ENCODE data around the gene NMU. TPM values are rescaled to one million over a fixed set of nuclear protein-coding genes. Genes with fewer than 3 reads are reported as not detected.
"Not testable (repeated sequence)": the region's sequence is repeated elsewhere in the genome, so short reads cannot be mapped to it uniquely, and the experiment has no call there.

NMU gene
- total RNA-seq, 8 experiments from 2014 or later, result 1.9 to 89.3 (median 55.8) TPM

DNA sequence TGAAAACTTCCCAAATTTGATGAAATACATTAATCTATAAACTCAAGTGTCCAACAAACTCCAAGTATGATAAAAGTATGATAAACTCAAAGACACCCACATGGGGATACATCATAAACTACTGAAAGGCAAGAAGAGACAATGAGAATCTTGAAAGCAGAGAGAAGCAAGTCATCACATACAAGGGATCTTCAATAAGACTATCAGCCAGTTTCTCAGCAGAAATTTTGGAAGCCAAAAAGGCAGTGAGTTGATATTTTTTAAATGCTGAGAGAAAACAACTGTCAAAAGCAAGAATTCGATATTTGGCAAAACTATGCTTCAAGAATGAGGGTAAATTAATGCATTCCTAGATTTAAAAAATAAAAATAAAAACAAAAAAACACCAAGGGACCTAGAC, 60.6 kb downstream of the NMU start:
- ATAC-seq (replicated peaks in 6 of 8), result no peak
- 0 to 100% (median 76%) methylated on average over 1 of the region's 1 CpG; no CpG with 5 or more reads in 3 of the 10 experiments for WGBS, 10 experiments
- Histone ChIP-seq H3K4me1 (replicated peaks in 1 of 2) (no peaks in the 10 kb centered on the region), H3K4me3 (no peak overlapping the region), H3K27ac (no peak overlapping the region)
- in situ Hi-C loops (cut with MboI; ENCODE audit: low pct_unique_long_range_greater_than_20kb in 2 of 9, low sequenced_read_pairs in 9 of 9, unreplicated experiment in 9 of 9), result no loop called here

DNA sequence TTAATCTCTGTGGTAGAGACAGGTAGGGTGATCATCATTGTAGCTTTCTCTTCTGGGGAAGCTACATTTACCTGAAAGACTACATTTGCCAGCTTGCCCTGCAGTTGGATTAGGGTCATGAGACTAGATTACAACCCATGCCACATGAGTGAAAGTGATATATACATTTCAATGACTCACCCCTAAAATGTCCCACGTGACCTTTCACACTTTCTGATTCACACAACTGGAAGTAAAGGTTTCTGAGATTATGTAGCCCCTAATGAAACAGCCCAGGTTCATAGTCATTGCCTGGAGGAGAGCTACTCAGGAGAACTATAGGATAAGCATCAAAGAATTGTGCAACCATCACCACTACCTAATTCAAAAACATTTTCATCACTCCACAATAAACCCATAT, 61.8 kb downstream of the NMU start:
- no peaks in the 10 kb centered on the region for H3K4me1 ChIP-seq (replicated peaks in 1 of 2)
- no peak overlapping the region for H3K27ac ChIP-seq
- in situ Hi-C loops (cut with MboI; ENCODE audit: low pct_unique_long_range_greater_than_20kb in 2 of 9, low sequenced_read_pairs in 9 of 9, unreplicated experiment in 9 of 9), result loop anchor here in 1 of 9 experiments (25.0 kb wide), 1 partner anchor 163 kb away; no protein-coding TSS in a partner anchor
- no peak for ATAC-seq (replicated peaks in 6 of 8)
- 0 to 92% (median 59%) methylated on average over 1 of the region's 1 CpG; no CpG with 5 or more reads in 2 of the 10 experiments for WGBS, 10 experiments
- H3K4me3 ChIP-seq, result no peak overlapping the region

DNA sequence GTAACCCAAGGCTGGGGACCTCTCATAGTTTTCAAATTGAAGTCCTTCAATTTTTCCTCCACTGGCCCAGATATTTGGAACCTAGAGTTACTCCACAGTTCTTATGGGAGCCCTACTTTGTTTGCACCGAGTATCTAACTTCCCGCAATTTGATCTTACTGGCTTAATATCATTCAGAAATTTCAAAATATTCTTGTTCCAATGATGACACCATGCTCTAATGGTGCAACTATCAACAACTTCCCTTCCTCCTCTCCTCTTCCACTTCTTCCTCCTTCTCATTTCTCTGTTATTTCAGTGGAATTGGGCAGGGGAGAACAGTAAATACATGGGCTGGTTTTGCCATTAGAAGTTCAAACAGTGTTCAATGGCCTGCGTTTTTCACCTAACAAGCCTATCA, 64.3 kb downstream of the NMU start:
- 35 to 100% (median 88%) methylated on average over 1 to 3 of the region's 3 CpGs; no CpG with 5 or more reads in 1 of the 10 experiments for WGBS, 10 experiments
- Histone ChIP-seq H3K4me3 (no peak overlapping the region), H3K27ac (no peak overlapping the region), H3K4me1 (replicated peaks in 1 of 2) (no peaks in the 10 kb centered on the region)
- no peak for ATAC-seq (replicated peaks in 6 of 8)
- in situ Hi-C loops (cut with MboI; ENCODE audit: low pct_unique_long_range_greater_than_20kb in 2 of 9, low sequenced_read_pairs in 9 of 9, unreplicated experiment in 9 of 9), result loop anchor here in 1 of 9 experiments (25.0 kb wide), 1 partner anchor 165 kb away; no protein-coding TSS in a partner anchor

DNA sequence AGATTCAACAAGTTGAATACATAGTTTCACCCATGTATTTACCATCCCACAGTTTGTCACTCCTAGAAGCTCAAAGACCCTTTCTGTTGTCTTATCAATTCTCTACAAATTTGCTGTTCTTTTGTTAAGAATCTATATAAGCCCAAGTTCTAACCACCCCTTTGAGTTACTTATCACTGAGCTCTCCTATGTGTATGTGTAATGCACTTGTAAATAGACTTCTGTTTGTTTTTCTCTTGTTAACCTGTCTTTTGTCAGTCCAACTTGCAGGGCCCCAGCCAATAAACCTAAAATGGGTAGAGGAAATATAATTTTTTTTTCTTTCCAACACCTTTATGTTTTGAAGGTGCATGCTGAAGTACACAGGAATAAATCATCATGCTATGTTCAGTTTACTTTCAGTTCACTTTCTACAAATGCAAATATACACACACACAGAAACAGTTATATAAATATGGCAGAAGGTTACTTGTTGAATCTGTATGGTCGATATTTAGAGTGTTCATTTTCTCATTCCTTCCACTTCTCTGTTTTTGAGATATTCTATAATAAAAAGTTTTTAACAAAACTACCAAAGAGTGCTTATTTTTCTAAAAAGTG, 67.1 kb downstream of the NMU start:
- no peak for ATAC-seq (replicated peaks in 6 of 8)
- Histone ChIP-seq H3K4me3 (no peak overlapping the region), H3K27ac (no peak overlapping the region), H3K4me1 (replicated peaks in 1 of 2) (no peaks in the 10 kb centered on the region)
- in situ Hi-C loops (cut with MboI; ENCODE audit: low pct_unique_long_range_greater_than_20kb in 2 of 9, low sequenced_read_pairs in 9 of 9, unreplicated experiment in 9 of 9), result loop anchor here in 1 of 9 experiments (25.0 kb wide), 1 partner anchor 168 kb away; no protein-coding TSS in a partner anchor
- WGBS, 10 experiments, result 29 to 100% (median 100%) methylated on average over 1 of the region's 1 CpG; no CpG with 5 or more reads in 2 of the 10 experiments

DNA sequence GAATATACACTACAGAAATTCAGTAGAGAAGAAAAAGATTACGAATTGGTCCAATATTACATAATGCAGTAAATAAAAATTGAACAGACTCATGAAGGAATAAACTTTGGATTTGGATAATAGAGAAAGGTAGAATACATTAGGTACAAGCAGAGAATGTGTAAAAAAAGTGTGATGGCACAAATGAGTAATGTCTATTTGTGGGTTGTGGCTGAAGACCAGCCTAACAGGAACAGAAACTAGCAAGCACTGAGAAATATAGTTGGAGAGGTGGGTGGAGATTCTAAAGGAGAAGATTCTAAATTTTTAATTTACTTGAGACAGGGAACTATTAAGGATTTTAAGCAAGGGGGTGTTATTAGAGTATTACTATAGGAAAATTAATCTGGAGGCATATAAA, 74.2 kb downstream of the NMU start:
- H3K27ac ChIP-seq, result no peak overlapping the region
- no peak overlapping the region for H3K4me3 ChIP-seq
- no peaks in the 10 kb centered on the region for H3K4me1 ChIP-seq (replicated peaks in 1 of 2)
- in situ Hi-C loops (cut with MboI; ENCODE audit: low pct_unique_long_range_greater_than_20kb in 2 of 9, low sequenced_read_pairs in 9 of 9, unreplicated experiment in 9 of 9), result loop anchor here in 1 of 9 experiments (25.0 kb wide), 1 partner anchor 175 kb away; no protein-coding TSS in a partner anchor
- ATAC-seq (replicated peaks in 6 of 8), result no peak
- 50 to 100% (median 90%) methylated on average over 1 of the region's 1 CpG for WGBS, 10 experiments

DNA sequence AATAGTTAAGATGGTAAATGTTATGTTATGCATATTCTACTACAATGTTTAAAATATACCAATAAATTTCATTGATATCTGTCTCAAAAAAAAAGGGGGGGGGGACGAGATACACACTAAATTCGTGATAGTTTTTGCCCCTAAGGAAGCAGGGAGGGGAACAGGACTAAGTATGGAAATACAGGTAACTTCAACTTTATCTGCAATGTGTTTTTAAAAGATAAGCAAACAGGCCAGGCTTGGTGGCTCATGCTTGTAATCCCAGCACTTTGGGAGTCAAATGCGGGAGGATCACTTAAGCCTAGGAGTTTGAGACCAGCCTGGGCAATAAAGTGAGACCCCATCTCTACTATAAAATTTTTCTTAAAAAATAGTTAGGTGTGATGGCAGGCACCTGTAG, 76.0 kb downstream of the NMU start:
- no peak overlapping the region for H3K27ac ChIP-seq
- in situ Hi-C loops (cut with MboI; ENCODE audit: low pct_unique_long_range_greater_than_20kb in 2 of 9, low sequenced_read_pairs in 9 of 9, unreplicated experiment in 9 of 9), result loop anchor here in 1 of 9 experiments (25.0 kb wide), 1 partner anchor 177 kb away; no protein-coding TSS in a partner anchor
- ATAC-seq (replicated peaks in 6 of 8), result no peak
- no peaks in the 10 kb centered on the region for H3K4me1 ChIP-seq (replicated peaks in 1 of 2)
- WGBS, 10 experiments, result 33 to 100% (median 88%) methylated on average over 2 to 3 of the region's 3 CpGs; no CpG with 5 or more reads in 3 of the 10 experiments
- no peak overlapping the region for H3K4me3 ChIP-seq

DNA sequence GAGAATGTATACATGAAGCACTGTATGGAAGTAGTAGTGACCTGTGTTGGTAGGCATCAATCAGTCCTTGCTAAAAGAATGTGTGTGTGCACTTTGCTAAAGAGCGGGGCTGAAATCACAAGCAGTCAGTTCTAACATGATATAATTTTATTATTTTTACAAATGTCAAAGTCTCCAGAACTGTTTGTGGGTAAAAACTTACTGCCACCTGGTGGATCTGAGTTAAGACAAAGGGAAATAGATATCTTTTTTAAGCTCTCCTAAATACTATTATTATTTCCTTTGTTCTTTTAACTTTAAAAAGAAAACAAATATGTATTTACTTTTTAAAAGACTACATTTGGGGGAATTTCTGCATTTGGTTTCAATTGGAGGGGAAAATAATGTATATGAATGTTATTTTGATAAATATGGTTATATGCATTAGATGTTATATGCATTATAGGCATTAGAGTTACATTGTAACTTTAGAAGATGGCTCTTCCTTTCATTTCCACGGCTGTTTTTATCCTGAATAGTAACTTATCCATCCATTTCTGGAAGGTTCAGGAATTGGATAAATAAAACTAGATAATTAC, 81.6 kb downstream of the NMU start:
- in situ Hi-C loops (cut with MboI; ENCODE audit: low pct_unique_long_range_greater_than_20kb in 2 of 9, low sequenced_read_pairs in 9 of 9, unreplicated experiment in 9 of 9), result loop anchor here in 1 of 9 experiments (25.0 kb wide), 1 partner anchor 183 kb away; no protein-coding TSS in a partner anchor
- peak in 2 of 8 experiments; percentile 13 to 18 for ATAC-seq (replicated peaks in 6 of 8)
- Histone ChIP-seq H3K4me3 (no peak overlapping the region), H3K27ac (no peak overlapping the region), H3K4me1 (replicated peaks in 1 of 2) (no peaks in the 10 kb centered on the region)
- 0 to 88% (median 67%) methylated on average over 1 to 2 of the region's 2 CpGs for WGBS, 10 experiments

DNA sequence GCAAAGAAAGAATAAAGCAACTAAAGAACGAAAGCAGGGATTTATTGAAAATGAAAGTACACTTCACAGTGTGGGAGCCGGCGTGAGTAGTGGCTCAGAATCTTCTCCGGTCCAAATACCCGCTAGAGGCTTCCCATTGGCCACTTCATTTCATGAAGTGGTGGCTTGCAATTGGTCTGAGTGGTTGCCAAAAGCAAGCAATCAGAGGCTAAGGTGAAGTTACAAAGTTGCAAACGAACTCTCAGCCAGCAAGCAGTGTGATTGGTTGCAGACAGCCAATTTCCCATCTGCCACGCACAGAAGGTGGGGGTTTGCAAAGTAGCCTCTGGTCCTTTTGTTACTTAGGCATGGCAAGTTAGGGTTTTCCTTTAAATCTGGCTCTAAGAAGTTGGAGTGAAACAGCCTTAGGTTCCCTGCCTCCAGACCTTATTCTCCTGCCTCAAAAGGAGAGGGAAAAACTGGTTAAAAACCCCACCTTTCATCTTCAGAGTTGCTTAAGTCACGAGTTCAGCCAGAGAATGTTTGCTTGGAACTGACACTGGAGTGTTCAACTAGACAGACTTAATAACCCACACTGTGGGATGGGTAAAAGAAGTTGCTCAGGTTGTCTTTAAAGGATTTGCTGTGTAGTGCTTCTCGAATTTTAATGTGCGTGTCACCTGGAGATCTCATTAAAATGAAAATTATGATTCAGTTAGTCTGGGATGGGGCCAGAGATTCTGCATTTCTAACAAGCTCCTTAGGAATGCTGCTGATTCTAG, 82.5 kb downstream of the NMU start:
- ATAC-seq (replicated peaks in 6 of 8), result peak in 3 of 8 experiments; percentile 97 to 98 (median 97)
- 30 to 100% (median 73%) methylated on average over 1 to 10 of the region's 10 CpGs; no CpG with 5 or more reads in 1 of the 10 experiments for WGBS, 10 experiments
- no peak overlapping the region for H3K4me3 ChIP-seq

DNA sequence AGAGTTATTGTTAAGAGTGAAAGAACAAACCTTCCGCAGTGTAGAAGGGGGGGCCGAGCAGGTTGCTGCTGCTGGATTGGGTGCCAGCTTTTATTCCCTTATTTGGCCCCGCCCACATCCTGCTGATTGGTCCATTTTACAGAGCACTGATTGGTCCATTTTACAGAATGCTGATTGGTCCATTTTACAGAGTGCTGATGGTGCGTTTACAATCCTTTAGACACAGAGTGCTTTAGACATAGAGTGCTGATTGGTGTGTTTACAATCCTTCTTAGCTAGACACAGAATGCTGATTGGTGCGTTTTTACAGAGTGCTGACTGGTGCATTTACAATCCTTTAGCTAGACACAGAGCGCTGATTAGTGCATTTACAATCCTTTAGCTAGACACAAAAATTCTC, 84.1 kb downstream of the NMU start:
- not testable (repeated sequence) for H3K27ac ChIP-seq; H3K4me3 ChIP-seq; H3K4me1 ChIP-seq (replicated peaks in 1 of 2); ATAC-seq (replicated peaks in 6 of 8)
- WGBS, 10 experiments, result 67 to 100% (median 93%) methylated on average over 1 to 6 of the region's 6 CpGs; no CpG with 5 or more reads in 3 of the 10 experiments
- in situ Hi-C loops (cut with MboI; ENCODE audit: low pct_unique_long_range_greater_than_20kb in 2 of 9, low sequenced_read_pairs in 9 of 9, unreplicated experiment in 9 of 9), result loop anchor here in 1 of 9 experiments (25.0 kb wide), 1 partner anchor 185 kb away; no protein-coding TSS in a partner anchor

More for the DNA sequence above, 82.5 kb downstream of the NMU start:
- no peak overlapping the region for H3K27ac ChIP-seq
- H3K4me1 ChIP-seq (replicated peaks in 1 of 2), result peaks cover 2% of the 10 kb centered on the region in 2 donors
- in situ Hi-C loops (cut with MboI; ENCODE audit: low pct_unique_long_range_greater_than_20kb in 2 of 9, low sequenced_read_pairs in 9 of 9, unreplicated experiment in 9 of 9), result loop anchor here in 1 of 9 experiments (25.0 kb wide), 1 partner anchor 184 kb away; no protein-coding TSS in a partner anchor

DNA sequence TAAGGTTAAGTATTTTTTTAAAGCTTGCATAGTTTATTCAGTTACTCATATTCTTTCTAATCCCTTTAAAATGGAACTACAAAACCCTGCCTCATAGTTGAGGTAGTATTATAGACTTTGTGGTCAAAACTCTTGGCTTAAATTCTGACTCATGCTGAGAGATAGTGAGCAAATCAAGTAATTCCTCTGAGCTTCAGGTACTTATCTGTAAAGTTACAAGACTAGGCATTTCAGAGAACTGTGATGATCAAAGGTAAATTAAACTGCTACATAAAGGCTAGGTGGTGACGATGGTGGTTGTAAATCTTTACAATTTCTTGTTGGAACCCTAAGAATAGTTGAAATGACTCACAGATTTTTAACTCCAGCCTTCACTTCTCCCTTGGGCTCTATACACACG, 86.2 kb downstream of the NMU start:
- in situ Hi-C loops (cut with MboI; ENCODE audit: low pct_unique_long_range_greater_than_20kb in 2 of 9, low sequenced_read_pairs in 9 of 9, unreplicated experiment in 9 of 9), result loop anchor here in 1 of 9 experiments (25.0 kb wide), 1 partner anchor 187 kb away; no protein-coding TSS in a partner anchor
- WGBS, 10 experiments, result 13 to 100% (median 67%) methylated on average over 1 to 2 of the region's 2 CpGs; no CpG with 5 or more reads in 3 of the 10 experiments
- peaks cover 8 to 9% of the 10 kb centered on the region in 2 donors for H3K4me1 ChIP-seq (replicated peaks in 1 of 2)
- H3K4me3 ChIP-seq, result no peak overlapping the region
- no peak overlapping the region for H3K27ac ChIP-seq
- no peak for ATAC-seq (replicated peaks in 6 of 8)

DNA sequence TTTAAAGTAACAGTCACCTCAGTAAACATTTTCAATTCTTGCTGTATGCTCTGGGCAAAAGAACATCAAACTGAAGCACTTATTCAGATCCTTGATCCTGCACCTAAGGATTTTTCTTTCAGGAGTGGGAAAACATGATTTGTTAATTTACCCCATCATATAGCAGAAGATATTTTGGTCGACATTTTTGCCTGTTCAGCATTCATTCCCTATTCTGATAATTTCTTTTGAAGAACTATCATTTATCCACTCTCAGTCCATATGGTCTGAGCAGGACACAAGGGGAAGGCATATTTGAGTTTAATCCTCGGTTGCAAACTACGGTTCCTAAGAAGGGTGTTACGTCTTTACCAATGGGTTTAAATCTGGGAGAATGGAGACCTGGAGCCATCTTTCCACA, 88.2 kb downstream of the NMU start:
- Histone ChIP-seq H3K4me1 (replicated peaks in 1 of 2) (peaks cover 9 to 17% of the 10 kb centered on the region in 2 donors), H3K4me3 (peak overlapping the region; percentile 73 to 92 (median 87)), H3K27ac (peak overlapping the region; percentile 94 to 95)
- no peak for ATAC-seq (replicated peaks in 6 of 8)
- in situ Hi-C loops (cut with MboI; ENCODE audit: low pct_unique_long_range_greater_than_20kb in 2 of 9, low sequenced_read_pairs in 9 of 9, unreplicated experiment in 9 of 9), result no loop called here
- WGBS, 10 experiments, result 0 to 60% (median 32%) methylated on average over 1 to 4 of the region's 4 CpGs; no CpG with 5 or more reads in 3 of the 10 experiments

DNA sequence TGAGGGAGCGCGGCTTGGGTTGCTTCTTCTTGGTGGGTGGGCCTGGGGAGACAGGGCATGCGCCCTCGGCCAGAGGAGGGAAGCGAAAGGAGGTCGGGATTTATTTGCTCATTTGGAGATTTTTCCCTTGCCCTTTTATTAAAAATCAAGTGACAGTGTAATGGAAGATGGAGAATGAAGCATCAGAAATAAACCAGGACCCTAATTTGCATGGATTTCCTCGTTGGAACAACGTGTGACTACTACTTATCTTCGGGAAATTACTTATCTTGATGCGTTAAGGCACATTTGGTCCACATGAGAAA, 88.7 kb downstream of the NMU start:
- Histone ChIP-seq H3K4me1 (replicated peaks in 1 of 2) (peaks cover 9 to 17% of the 10 kb centered on the region in 2 donors), H3K4me3 (peak overlapping the region; percentile 73 to 92 (median 87)), H3K27ac (peak overlapping the region; percentile 94 to 95)
- peak in 5 of 8 experiments; percentile 18 to 30 (median 24) for ATAC-seq (replicated peaks in 6 of 8)
- 0 to 8% (median 1%) methylated on average over 3 to 10 of the region's 10 CpGs; no CpG with 5 or more reads in 3 of the 10 experiments for WGBS, 10 experiments
- in situ Hi-C loops (cut with MboI; ENCODE audit: low pct_unique_long_range_greater_than_20kb in 2 of 9, low sequenced_read_pairs in 9 of 9, unreplicated experiment in 9 of 9), result no loop called here

All from motor neuron (in vitro differentiated cells).